ENCODE data around the gene PRDM16. TPM values are rescaled to one million over a fixed set of nuclear protein-coding genes. Genes with fewer than 3 reads are reported as not detected.

Gene PRDM16
- total and polyA plus RNA-seq, 4 donors: 0.05 to 0.67 (median 0.19) TPM

DNA sequence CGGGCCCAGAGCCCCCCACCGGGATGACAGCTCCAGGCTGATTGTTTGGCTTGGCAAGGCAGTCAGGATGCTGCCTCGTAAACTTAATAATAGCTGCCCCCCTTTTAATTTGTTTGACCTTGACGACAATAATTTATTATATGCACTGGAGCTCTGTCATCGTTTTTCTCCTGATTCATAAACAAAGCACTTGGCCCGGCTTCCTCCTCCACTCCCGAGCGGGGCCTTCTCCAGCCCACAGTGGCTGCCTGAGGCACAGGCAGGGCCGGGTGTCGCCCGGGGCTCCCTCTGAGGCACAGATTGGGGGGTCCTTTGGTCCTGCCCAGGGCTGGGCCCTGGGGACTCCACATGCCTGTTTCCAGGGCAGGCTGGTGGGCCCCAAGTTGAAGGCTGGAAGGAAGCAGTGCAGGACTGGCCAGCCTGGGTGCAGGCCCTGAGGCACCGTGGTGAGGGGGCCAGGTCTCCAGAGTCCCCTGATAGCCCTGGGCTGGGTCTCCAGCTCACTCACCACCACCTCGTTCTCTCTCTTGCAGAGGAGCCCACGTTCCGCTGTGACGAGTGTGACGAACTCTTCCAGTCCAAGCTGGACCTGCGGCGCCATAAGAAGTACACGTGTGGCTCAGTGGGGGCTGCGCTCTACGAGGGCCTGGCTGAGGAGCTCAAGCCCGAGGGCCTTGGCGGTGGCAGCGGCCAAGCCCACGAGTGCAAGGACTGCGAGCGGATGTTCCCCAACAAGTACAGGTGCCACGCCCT lies 333.4 kb downstream of the PRDM16 start:
- Histone ChIP-seq H3K4me3 (ENCODE audit: low read depth in 1 of 3, low read length in 3 of 3) (no peak overlapping the region), H3K36me3 (ENCODE audit: control insufficient read depth in 4 of 4, insufficient read depth in 3 of 4, low read depth in 1 of 4, low read length in 3 of 4) (no peaks in the 10 kb centered on the region), H3K9ac (ENCODE audit: low read depth in 1 of 2, low read length in 2 of 2) (no peak overlapping the region), H3K4me1 (ENCODE audit: control insufficient read depth in 4 of 4, insufficient read depth in 4 of 4, low read length in 3 of 4) (no peaks in the 10 kb centered on the region), H3K9me3 (ENCODE audit: control insufficient read depth in 4 of 4, low read length in 3 of 4) (no peaks in the 10 kb centered on the region), H3K27me3 (ENCODE audit: control insufficient read depth in 4 of 4, insufficient read depth in 4 of 4, low read length in 3 of 4) (no peaks in the 10 kb centered on the region), H3K27ac (ENCODE audit: low read depth in 1 of 2, low read length in 2 of 2) (no peak overlapping the region)
- DNase-seq (ENCODE audit: low spot score): no peak
- TF ChIP-seq RAD21 (IDR thresholded peaks at IDR 0.05): no peak
- TF ChIP-seq, protein P1, sequence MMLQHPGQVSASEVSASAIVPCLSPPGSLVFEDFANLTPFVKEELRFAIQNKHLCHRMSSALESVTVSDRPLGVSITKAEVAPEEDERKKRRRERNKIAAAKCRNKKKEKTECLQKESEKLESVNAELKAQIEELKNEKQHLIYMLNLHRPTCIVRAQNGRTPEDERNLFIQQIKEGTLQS (IDR thresholded peaks at IDR 0.05): no peak
- no peak for TF ChIP-seq RXRA (IDR thresholded peaks at IDR 0.05)
- no peak for TF ChIP-seq HNF4A (conservative IDR thresholded peaks at IDR 0.05)
- TF ChIP-seq JUND (IDR thresholded peaks at IDR 0.05): no peak
- TF ChIP-seq GABPA (IDR thresholded peaks at IDR 0.05 in 1 of 2, conservative IDR thresholded peaks at IDR 0.05 in 1 of 2): no peak
- no peak for TF ChIP-seq YY1 (IDR thresholded peaks at IDR 0.05)
- no peak for TF ChIP-seq TAF1 (conservative IDR thresholded peaks at IDR 0.05)
- TF ChIP-seq, protein P2, sequence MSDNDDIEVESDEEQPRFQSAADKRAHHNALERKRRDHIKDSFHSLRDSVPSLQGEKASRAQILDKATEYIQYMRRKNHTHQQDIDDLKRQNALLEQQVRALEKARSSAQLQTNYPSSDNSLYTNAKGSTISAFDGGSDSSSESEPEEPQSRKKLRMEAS (IDR thresholded peaks at IDR 0.05): no peak
- TF ChIP-seq, protein P3, sequence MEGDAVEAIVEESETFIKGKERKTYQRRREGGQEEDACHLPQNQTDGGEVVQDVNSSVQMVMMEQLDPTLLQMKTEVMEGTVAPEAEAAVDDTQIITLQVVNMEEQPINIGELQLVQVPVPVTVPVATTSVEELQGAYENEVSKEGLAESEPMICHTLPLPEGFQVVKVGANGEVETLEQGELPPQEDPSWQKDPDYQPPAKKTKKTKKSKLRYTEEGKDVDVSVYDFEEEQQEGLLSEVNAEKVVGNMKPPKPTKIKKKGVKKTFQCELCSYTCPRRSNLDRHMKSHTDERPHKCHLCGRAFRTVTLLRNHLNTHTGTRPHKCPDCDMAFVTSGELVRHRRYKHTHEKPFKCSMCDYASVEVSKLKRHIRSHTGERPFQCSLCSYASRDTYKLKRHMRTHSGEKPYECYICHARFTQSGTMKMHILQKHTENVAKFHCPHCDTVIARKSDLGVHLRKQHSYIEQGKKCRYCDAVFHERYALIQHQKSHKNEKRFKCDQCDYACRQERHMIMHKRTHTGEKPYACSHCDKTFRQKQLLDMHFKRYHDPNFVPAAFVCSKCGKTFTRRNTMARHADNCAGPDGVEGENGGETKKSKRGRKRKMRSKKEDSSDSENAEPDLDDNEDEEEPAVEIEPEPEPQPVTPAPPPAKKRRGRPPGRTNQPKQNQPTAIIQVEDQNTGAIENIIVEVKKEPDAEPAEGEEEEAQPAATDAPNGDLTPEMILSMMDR (IDR thresholded peaks at IDR 0.05; ENCODE audit: low read depth, low read length, missing input control): no peak
- TF ChIP-seq EGR1 (IDR thresholded peaks at IDR 0.05; ENCODE audit: low read depth in 2 of 2): no peak
- no peak for TF ChIP-seq NR2F2 (IDR thresholded peaks at IDR 0.05)
- no peak for TF ChIP-seq FOXA1 (IDR thresholded peaks at IDR 0.05)
- TF ChIP-seq, protein P4, sequence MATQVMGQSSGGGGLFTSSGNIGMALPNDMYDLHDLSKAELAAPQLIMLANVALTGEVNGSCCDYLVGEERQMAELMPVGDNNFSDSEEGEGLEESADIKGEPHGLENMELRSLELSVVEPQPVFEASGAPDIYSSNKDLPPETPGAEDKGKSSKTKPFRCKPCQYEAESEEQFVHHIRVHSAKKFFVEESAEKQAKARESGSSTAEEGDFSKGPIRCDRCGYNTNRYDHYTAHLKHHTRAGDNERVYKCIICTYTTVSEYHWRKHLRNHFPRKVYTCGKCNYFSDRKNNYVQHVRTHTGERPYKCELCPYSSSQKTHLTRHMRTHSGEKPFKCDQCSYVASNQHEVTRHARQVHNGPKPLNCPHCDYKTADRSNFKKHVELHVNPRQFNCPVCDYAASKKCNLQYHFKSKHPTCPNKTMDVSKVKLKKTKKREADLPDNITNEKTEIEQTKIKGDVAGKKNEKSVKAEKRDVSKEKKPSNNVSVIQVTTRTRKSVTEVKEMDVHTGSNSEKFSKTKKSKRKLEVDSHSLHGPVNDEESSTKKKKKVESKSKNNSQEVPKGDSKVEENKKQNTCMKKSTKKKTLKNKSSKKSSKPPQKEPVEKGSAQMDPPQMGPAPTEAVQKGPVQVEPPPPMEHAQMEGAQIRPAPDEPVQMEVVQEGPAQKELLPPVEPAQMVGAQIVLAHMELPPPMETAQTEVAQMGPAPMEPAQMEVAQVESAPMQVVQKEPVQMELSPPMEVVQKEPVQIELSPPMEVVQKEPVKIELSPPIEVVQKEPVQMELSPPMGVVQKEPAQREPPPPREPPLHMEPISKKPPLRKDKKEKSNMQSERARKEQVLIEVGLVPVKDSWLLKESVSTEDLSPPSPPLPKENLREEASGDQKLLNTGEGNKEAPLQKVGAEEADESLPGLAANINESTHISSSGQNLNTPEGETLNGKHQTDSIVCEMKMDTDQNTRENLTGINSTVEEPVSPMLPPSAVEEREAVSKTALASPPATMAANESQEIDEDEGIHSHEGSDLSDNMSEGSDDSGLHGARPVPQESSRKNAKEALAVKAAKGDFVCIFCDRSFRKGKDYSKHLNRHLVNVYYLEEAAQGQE (IDR thresholded peaks at IDR 0.05): no peak
- no peak for TF ChIP-seq HNF4G (IDR thresholded peaks at IDR 0.05)
- TF ChIP-seq SP1 (IDR thresholded peaks at IDR 0.05): no peak
- no peak for TF ChIP-seq FOXA2 (IDR thresholded peaks at IDR 0.05)
- TF ChIP-seq, protein P5, sequence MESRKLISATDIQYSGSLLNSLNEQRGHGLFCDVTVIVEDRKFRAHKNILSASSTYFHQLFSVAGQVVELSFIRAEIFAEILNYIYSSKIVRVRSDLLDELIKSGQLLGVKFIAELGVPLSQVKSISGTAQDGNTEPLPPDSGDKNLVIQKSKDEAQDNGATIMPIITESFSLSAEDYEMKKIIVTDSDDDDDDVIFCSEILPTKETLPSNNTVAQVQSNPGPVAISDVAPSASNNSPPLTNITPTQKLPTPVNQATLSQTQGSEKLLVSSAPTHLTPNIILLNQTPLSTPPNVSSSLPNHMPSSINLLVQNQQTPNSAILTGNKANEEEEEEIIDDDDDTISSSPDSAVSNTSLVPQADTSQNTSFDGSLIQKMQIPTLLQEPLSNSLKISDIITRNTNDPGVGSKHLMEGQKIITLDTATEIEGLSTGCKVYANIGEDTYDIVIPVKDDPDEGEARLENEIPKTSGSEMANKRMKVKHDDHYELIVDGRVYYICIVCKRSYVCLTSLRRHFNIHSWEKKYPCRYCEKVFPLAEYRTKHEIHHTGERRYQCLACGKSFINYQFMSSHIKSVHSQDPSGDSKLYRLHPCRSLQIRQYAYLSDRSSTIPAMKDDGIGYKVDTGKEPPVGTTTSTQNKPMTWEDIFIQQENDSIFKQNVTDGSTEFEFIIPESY (IDR thresholded peaks at IDR 0.05): no peak
- WGBS: 80% methylated on average over 29 of the region's 29 CpGs
